Measurements from ENCODE around the gene CADM4. TPM values are rescaled to one million over a fixed set of nuclear protein-coding genes. Genes with fewer than 3 reads are reported as not detected.
"Not testable (repeated sequence)": the region's sequence is repeated elsewhere in the genome, so short reads cannot be mapped to it uniquely, and the experiment has no call there.

The CADM4 gene
- total RNA-seq, 6 experiments from 2014 or later = 2.2 to 4.7 (median 3.7) TPM

DNA sequence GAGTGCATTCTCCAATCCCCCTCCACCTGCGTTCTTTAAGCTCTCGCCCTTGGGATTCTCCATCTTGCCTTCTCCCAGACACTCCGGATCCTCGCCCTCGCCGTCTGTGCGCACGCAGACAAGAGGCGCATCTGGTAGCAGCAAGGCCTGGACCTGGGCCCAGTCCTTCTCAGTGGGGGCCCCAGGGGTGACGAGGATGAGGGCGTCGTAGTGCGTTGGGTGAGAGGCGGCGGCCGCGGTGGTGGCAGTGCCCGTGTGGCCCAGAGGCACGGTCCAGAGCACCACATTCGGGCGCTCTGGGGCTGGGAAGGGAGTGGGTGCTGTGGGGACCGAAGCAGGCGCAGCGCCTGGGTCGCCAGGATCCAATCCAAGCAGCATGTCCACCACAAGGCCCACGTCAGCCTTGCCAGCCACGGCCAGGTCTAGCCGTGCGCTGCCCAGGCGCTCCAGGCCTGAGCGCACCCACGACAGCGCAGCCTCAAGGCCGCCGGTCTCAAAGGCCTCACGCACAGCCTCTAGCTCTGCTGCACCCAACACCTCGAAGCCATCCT is 46.8 kb downstream of the CADM4 start:
- peaks cover 0 to 11% (median 2%) of the 10 kb centered on the region in 4 donors for H3K36me3 ChIP-seq
- no peak for DNase-seq
- intact Hi-C loops (cut with DNase I) = no loop called here
- TF ChIP-seq POLR2A (IDR thresholded peaks at IDR 0.05) = no peak
- TF ChIP-seq, protein P1, sequence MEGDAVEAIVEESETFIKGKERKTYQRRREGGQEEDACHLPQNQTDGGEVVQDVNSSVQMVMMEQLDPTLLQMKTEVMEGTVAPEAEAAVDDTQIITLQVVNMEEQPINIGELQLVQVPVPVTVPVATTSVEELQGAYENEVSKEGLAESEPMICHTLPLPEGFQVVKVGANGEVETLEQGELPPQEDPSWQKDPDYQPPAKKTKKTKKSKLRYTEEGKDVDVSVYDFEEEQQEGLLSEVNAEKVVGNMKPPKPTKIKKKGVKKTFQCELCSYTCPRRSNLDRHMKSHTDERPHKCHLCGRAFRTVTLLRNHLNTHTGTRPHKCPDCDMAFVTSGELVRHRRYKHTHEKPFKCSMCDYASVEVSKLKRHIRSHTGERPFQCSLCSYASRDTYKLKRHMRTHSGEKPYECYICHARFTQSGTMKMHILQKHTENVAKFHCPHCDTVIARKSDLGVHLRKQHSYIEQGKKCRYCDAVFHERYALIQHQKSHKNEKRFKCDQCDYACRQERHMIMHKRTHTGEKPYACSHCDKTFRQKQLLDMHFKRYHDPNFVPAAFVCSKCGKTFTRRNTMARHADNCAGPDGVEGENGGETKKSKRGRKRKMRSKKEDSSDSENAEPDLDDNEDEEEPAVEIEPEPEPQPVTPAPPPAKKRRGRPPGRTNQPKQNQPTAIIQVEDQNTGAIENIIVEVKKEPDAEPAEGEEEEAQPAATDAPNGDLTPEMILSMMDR (IDR thresholded peaks at IDR 0.05) = no peak
- H3K9me3 ChIP-seq = no peaks in the 10 kb centered on the region
- 96% methylated on average over 9 of the region's 37 CpGs for WGBS (ENCODE audit: insufficient coverage, low coverage, low lambda C conversion rate, missing lambda C conversion rate)
- no peaks in the 10 kb centered on the region for H3K27me3 ChIP-seq
- no peak overlapping the region for H3K4me3 ChIP-seq
- no peak overlapping the region for H3K27ac ChIP-seq
- no peak for ATAC-seq
- H3K4me1 ChIP-seq = peaks cover 0 to 26% (median 10%) of the 10 kb centered on the region in 4 donors

DNA sequence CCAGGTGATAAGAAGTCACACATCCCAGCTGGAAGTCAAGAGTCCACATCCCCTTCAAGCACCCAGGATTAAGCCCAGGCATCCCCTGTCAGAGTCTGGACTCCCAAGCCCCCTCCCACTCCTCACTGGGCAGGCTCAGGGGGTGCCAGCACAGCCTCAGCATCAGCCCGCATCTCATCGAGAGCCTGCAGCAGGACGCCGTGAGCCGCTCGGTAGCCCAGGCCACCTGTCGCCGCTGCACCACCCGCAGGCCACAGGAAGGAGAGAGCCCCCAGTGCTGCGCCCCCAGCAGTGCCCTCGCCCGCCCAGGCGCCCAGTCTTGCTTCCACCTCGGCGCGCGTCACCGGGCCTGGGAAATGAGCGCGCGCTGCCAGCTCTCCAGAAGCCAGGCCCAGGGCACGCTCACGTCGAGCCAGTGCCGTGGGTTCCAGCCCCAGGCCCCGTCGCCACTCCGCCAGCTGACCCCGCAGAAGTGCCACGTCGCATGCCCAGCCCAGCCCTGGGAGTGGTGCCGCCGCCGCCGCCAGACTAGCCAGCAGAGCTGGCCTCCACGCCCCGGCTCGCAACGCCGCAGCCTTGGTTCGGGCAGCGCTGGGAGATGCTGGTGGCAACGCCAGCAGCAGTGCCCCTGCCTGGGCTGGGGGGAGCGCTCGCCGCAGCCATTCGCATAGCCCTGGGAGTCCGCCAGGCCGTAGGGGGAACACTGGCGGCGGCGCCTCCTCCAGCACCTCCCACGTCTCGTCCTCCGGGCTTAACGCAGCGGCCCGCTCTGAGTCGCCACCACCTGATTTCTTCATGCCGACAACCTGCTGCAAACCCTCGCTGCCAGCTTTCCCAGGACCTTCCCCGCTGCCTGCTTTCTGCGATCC is 47.5 kb downstream of the CADM4 start:
- H3K36me3 ChIP-seq = peaks cover 0 to 11% (median 2%) of the 10 kb centered on the region in 4 donors
- H3K9me3 ChIP-seq = no peaks in the 10 kb centered on the region
- WGBS (ENCODE audit: insufficient coverage, low coverage, low lambda C conversion rate, missing lambda C conversion rate) = 100% methylated on average over 2 of the region's 63 CpGs
- TF ChIP-seq, protein P1 (IDR thresholded peaks at IDR 0.05) = no peak
- TF ChIP-seq POLR2A (IDR thresholded peaks at IDR 0.05) = no peak
- H3K4me3 ChIP-seq = no peak overlapping the region
- ATAC-seq (no peak), DNase-seq (no peak)
- intact Hi-C loops (cut with DNase I) = no loop called here
- H3K4me1 ChIP-seq = peaks cover 0 to 19% (median 8%) of the 10 kb centered on the region in 4 donors
- H3K27me3 ChIP-seq = no peaks in the 10 kb centered on the region
- H3K27ac ChIP-seq = no peak overlapping the region

DNA sequence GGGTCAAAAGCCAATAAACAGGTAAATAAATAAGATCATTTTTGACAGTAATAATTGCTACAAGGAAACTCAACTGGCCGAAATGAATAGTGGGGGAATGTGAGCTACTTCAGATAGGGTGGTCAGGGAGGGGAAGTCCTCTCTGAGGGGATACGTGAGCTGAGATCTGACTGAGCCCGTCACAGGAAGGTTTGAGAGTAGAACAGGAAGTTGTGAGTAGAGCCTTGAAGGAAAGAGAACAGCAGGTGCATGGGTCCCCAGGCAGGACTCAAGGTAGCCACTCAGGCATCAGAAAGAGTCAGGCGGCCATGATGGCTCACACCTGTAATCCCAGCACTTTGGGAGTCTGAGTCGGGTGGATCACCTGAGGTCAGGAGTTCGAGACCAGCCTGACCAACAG is 50.0 kb downstream of the CADM4 start:
- no peak for ATAC-seq
- intact Hi-C loops (cut with DNase I) = no loop called here

DNA sequence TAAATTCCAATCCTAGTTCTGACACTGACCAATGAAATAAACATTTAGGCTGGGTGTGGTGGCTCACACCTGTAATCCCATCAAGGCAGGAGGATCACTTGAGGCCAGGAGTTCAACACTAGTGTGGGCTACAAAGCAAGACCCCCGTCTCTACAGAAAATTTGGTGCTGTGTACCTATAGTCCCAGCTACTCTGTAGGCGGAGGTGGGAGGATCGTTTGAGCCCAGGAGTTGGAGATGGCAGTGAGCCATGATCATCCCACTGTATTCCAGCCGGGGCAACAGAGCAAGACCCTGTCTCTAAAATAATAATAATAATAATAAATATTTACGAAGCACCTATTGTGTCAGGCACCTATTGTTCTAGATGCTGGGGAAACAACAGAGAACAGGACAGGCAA is 50.4 kb downstream of the CADM4 start:
- ATAC-seq (no peak), DNase-seq (no peak)
- intact Hi-C loops (cut with DNase I) = no loop called here
- no peak overlapping the region for H3K27ac ChIP-seq
- WGBS (ENCODE audit: insufficient coverage, low coverage, low lambda C conversion rate, missing lambda C conversion rate) = 81% methylated on average over 5 of the region's 5 CpGs
- H3K4me1 ChIP-seq = peaks cover 0 to 12% (median 5%) of the 10 kb centered on the region in 4 donors
- H3K36me3 ChIP-seq = peaks cover 0 to 11% (median 2%) of the 10 kb centered on the region in 4 donors
- H3K9me3 ChIP-seq = no peaks in the 10 kb centered on the region
- TF ChIP-seq, protein P1 (IDR thresholded peaks at IDR 0.05) = no peak
- H3K27me3 ChIP-seq = no peaks in the 10 kb centered on the region
- no peak overlapping the region for H3K4me3 ChIP-seq

More for the DNA sequence above, 50.0 kb downstream of the CADM4 start:
- no peak for DNase-seq
- Histone ChIP-seq H3K27ac (no peak overlapping the region), H3K36me3 (peaks cover 0 to 11% (median 2%) of the 10 kb centered on the region in 4 donors), H3K9me3 (no peaks in the 10 kb centered on the region), H3K27me3 (no peaks in the 10 kb centered on the region), H3K4me1 (peaks cover 0 to 12% (median 5%) of the 10 kb centered on the region in 4 donors), H3K4me3 (no peak overlapping the region)
- TF ChIP-seq, protein P1 (IDR thresholded peaks at IDR 0.05) = no peak
- no peak for TF ChIP-seq POLR2A (IDR thresholded peaks at IDR 0.05)
- WGBS (ENCODE audit: insufficient coverage, low coverage, low lambda C conversion rate, missing lambda C conversion rate) = 58% methylated on average over 3 of the region's 6 CpGs

DNA sequence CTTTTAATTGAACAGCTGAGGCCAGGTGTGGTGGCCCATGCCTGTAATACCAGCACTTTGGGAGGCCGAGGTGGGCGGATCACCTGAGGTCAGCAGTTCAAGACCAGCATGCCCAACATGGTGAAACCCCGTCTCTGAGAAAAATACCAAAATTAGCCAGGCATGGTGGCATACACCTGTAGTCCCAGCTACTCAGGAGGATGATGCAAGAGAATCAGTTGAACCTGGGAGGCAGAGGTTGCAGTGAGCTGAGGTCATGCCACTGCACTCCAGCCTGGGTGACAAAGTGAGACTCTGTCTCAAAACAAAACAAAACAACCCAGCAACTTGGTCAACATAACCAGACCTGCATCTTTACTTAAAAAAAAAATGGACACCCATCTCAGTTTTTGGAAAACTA is 52.6 kb downstream of the CADM4 start:
- intact Hi-C loops (cut with DNase I); H3K27me3 ChIP-seq; H3K27ac ChIP-seq; DNase-seq; ATAC-seq; H3K36me3 ChIP-seq; H3K9me3 ChIP-seq; H3K4me3 ChIP-seq: not testable (repeated sequence)
- WGBS (ENCODE audit: insufficient coverage, low coverage, low lambda C conversion rate, missing lambda C conversion rate) = no CpG with 5 or more reads among the region's 3 CpGs
- peaks cover 0 to 12% (median 4%) of the 10 kb centered on the region in 4 donors for H3K4me1 ChIP-seq

Measured in right lobe of liver (tissue), 6 donors.